Lower leg skin (tissue), 3 donors: ENCODE measurements around the gene KIAA0040.

Experiments used
- CTCF ChIP-seq, 3 donors: fragments of 450-650 bp; IDR thresholded peaks; one replicate each; pipeline ENCODE4 v1.5.1; 2016; ENCODE audit warnings: antibody characterized with exemption in 3 of 3, mild to moderate bottlenecking in 3 of 3, moderate library complexity in 2 of 3
- POLR2A ChIP-seq, 2 donors: fragments of 450-650 bp; IDR thresholded peaks; one replicate each; pipeline ENCODE4 v1.6.1; 2016 to 2017; ENCODE audit warnings: antibody characterized with exemption in 2 of 2, mild to moderate bottlenecking in 1 of 2, moderate library complexity in 1 of 2

DNA sequence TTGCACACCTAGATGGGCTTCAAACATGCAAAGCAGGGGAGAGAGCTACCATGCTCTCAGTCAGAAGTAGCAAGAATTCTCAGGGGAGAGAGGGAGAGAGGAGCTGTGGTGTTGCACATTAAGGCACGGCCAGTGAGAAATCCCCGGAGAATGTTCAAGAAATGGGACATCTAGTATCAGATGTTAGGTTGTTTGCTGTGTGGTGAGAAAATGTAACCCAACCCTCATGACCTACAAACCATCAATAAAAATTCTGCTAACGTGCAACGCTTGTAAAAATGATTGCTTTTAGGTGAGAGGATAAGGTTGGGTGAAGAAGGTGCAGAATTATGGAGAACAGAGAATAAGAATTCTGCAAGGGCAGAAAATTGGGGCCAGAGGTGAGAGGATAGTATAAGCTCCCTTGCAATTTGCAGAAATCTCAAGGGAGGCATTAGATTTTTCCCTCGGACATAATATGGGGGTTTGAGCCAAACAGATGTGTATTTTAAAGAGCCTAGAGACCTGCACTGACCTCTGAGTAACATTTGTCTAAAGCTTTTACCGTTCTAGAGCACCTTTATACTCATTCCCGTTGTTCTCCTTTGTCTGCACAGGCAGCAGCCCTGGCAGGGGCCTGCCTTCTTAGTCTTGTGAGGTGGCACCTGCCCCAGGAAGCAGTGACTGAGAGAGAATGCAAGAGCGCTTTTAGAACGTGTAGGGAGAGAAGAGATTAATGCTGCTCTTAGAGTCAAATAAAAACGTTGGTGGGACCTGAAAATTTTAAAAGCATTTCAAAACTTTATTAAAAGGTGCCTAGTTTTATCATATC is 25.4 kb upstream of the KIAA0040 start:
- TF ChIP-seq CTCF (IDR thresholded peaks at IDR 0.05) (no peak), POLR2A (IDR thresholded peaks at IDR 0.05) (no peak)
